Measurements from ENCODE around the gene RASA4B. TPM values are rescaled to one million over a fixed set of nuclear protein-coding genes. Genes with fewer than 3 reads are reported as not detected.

RASA4B gene
- polyA plus RNA-seq, 1 experiment = 4.0 TPM

GRCh38 chr7:102468478-102469350 is 48.9 kb downstream of the RASA4B start:
- ChIA-PET POLR2A (no interaction called here), CTCF (no interaction called here)
- no peaks in the 10 kb centered on the region; the same call in 1 of the 2 replicates for H3K9me3 ChIP-seq (ENCODE audit: control insufficient read depth, insufficient read depth, low read length)
- H3K27ac ChIP-seq (ENCODE audit: low read depth, low read length) = no peak overlapping the region
- TF ChIP-seq, protein P1, sequence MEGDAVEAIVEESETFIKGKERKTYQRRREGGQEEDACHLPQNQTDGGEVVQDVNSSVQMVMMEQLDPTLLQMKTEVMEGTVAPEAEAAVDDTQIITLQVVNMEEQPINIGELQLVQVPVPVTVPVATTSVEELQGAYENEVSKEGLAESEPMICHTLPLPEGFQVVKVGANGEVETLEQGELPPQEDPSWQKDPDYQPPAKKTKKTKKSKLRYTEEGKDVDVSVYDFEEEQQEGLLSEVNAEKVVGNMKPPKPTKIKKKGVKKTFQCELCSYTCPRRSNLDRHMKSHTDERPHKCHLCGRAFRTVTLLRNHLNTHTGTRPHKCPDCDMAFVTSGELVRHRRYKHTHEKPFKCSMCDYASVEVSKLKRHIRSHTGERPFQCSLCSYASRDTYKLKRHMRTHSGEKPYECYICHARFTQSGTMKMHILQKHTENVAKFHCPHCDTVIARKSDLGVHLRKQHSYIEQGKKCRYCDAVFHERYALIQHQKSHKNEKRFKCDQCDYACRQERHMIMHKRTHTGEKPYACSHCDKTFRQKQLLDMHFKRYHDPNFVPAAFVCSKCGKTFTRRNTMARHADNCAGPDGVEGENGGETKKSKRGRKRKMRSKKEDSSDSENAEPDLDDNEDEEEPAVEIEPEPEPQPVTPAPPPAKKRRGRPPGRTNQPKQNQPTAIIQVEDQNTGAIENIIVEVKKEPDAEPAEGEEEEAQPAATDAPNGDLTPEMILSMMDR (IDR thresholded peaks at IDR 0.05; ENCODE audit: low read depth, low read length) = no peak
- H3K4me3 ChIP-seq (ENCODE audit: low read depth, low read length) = no peak overlapping the region
- H3K27me3 ChIP-seq (ENCODE audit: control insufficient read depth, insufficient read depth, low read length) = no peaks in the 10 kb centered on the region
- DNase-seq (ENCODE audit: low read depth, low spot score) = no peak

DNA sequence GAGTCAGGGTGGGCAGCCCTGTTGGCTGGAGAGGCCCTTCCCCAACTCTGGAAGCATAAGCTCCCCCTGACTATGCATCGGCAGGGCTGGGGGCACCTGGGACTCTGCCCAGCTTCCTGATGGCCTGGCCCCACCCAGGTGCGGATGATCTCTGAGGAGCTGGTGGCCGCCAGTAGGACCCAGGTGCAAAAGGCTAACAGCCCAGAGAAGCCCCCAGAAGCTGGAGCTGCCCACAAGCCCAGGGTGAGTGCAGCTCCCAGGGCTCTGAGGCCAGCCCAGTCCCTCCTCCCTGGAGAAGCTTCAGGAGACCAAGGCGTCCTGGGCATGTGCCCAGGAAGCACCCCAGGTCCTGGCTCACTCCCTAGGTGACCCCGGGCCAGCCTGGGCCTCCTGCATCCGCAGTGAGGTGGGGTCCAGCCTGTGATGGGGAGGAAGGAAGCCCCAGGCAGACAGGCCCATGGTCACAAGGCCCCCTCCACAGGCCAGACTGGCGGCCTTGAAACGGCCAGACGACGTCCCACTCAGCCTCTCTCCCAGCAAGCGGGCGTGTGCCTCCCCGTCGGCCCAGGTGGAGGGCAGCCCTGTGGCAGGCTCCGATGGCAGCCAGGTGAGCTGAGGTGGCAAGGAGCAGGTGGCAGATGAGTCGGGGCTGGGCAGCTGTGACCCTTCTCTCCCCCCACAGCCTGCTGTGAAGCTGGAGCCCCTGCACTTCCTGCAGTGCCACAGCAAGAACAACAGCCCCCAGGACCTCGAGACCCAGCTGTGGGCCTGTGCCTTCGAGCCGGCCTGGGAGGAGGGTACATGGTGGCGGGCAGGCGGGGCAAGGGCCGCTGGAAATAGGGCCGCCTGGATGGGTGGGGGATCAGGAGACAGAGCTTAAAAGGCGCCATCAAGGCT is 49.7 kb downstream of the RASA4B start:
- H3K9me3 ChIP-seq (ENCODE audit: control insufficient read depth, insufficient read depth, low read length) = no peaks in the 10 kb centered on the region; the same call in 1 of the 2 replicates
- ChIA-PET POLR2A (interaction anchor here (0.6 to 0.7 kb wide), 4 partner anchors 11 to 48 kb away, joined by 3 to 5 read pairs (median 4); no protein-coding TSS in a partner anchor), CTCF (interaction anchor here (0.6 to 1.9 kb wide), 4 partner anchors 11 to 474 kb away, joined by 3 to 9 read pairs (median 6); partner anchors contain the start of gene ORAI2)
- H3K27ac ChIP-seq (ENCODE audit: low read depth, low read length) = no peak overlapping the region
- no peak for DNase-seq (ENCODE audit: low read depth, low spot score)
- no peaks in the 10 kb centered on the region for H3K27me3 ChIP-seq (ENCODE audit: control insufficient read depth, insufficient read depth, low read length)
- TF ChIP-seq, protein P1 (IDR thresholded peaks at IDR 0.05; ENCODE audit: low read depth, low read length) = no peak
- no peak overlapping the region for H3K4me3 ChIP-seq (ENCODE audit: low read depth, low read length)

DNA sequence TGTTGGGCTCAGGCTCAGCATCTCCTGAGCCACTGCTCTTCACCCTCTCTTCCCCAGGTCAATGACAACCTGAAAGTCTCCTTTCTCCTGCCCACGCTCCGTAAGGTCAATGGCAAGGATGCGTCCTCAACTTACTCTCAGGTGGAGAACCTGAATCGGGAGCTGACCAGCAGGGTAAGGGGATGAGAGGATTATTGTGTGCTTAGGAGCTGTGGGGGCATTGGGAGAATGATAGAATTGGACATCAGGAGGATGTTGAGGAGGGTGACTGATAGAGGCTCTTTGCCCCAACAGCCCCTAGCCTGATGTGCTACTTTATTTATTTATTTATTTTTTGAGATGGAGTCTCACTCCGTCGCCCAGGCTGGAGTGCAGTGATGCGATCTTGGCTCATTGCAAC is 51.5 kb downstream of the RASA4B start:
- CTCF ChIA-PET = interaction anchor here (0.6 to 1.9 kb wide), 5 partner anchors 32 to 601 kb away, joined by 3 to 13 read pairs (median 7); partner anchors contain the start of gene ORAI2
- Histone ChIP-seq H3K4me3 (ENCODE audit: low read depth, low read length) (no peak overlapping the region), H3K27me3 (ENCODE audit: control insufficient read depth, insufficient read depth, low read length) (no peaks in the 10 kb centered on the region), H3K9me3 (ENCODE audit: control insufficient read depth, insufficient read depth, low read length) (no peaks in the 10 kb centered on the region; the same call in 1 of the 2 replicates), H3K27ac (ENCODE audit: low read depth, low read length) (no peak overlapping the region)
- POLR2A ChIA-PET = no interaction called here
- TF ChIP-seq, protein P1 (IDR thresholded peaks at IDR 0.05; ENCODE audit: low read depth, low read length) = no peak
- no peak for DNase-seq (ENCODE audit: low read depth, low spot score)

DNA sequence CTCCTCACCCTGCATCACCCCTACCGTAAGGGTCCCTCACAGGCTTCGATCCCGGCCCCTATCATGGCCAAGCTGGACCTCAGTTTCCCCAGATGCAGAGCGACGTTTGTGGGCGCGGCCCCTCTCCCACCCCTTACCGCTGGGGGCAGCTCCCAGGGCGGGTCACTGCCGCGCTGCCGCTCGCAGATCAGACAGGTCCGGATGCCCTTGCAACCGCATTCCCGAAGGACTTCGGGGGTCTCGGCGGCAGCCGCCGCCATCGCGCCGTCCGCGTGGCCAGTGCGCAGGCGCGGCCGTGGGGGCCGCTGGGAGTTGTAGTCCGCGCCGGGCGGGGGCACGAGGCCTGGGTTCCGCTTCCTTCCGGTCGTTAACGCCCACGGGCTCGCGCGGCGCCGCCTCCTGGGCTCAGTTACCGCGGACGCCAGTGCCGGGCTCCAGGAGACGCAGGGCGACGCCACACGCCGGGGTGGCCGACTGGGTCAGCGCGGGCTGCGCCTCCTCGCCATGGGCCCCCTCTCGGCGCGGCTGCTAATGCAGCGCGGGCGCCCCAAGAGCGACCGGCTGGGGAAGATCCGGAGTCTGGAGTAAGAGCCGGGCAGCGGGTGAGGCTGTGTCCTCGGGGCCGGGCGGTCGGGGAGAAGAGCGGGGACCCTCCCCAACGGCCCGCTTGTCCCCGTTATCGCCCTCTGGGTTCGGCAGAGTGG is 52.8 kb downstream of the RASA4B start, which contains the start of the genes ALKBH4 and LRWD1:
ALKBH4 (minus strand) TSS at position 287 of the 704 bp plus-strand sequence; CDS start at position 260, 27 bp downstream.
LRWD1 (plus strand) TSS at position 408 of the 704 bp plus-strand sequence; CDS start at position 505, 97 bp downstream.
- TF ChIP-seq, protein P1 (IDR thresholded peaks at IDR 0.05; ENCODE audit: low read depth, low read length) = no peak
- DNase-seq (ENCODE audit: low read depth, low spot score) = peak; percentile 67
- Histone ChIP-seq H3K9me3 (ENCODE audit: control insufficient read depth, insufficient read depth, low read length) (no peaks in the 10 kb centered on the region; the same call in 1 of the 2 replicates), H3K27ac (ENCODE audit: low read depth, low read length) (peak within 1 kb of the TSS; percentile 1), H3K4me3 (ENCODE audit: low read depth, low read length) (peak within 1 kb of the TSS; percentile 98), H3K27me3 (ENCODE audit: control insufficient read depth, insufficient read depth, low read length) (no peaks in the 10 kb centered on the region)
- POLR2A ChIA-PET = interaction anchor here (0.6 kb wide), 1 partner anchor 55 kb away, joined by 5 read pairs; no protein-coding TSS in a partner anchor
- CTCF ChIA-PET = interaction anchor here (0.7 kb wide), 1 partner anchor 8 kb away, joined by 4 read pairs; no protein-coding TSS in a partner anchor

All from AG04450 (cell line).